IMR-90 (cell line): Measurements from ENCODE around the gene AQP12A. TPM values are rescaled to one million over a fixed set of nuclear protein-coding genes. Genes with fewer than 3 reads are reported as not detected.

Experiments
- ATAC-seq: fragments of 200-7000 bp; cut with Tn5 transposase; 2 replicates; pipeline ENCODE4 v1.9.1; 2020; ENCODE audit warnings: low read depth, mild to moderate bottlenecking, moderate library complexity
- BruUV-seq: library from RNA; stranded (reverse); fragments of 400-500 nt; replicated peaks from 2 replicates; lab custom pipeline; 2021; lab: Mats Ljungman, UMichigan
- CTCF ChIA-PET: fragments of 300-600 bp; formaldehyde crosslinking; extraction: SDS; loops from one replicate; lab custom pipeline; 2021; ENCODE audit warnings: antibody characterized with exemption; lab: Yijun Ruan, JAX
- POLR2A ChIA-PET: fragments of 300-600 bp; sonication (Branson Sonifier 250); formaldehyde crosslinking; loops from one replicate; lab custom pipeline; 2022; ENCODE audit warnings: antibody characterized with exemption; ENCODE audit not compliant: unreplicated experiment; lab: Charles Lee
- DNase-seq: peaks from one replicate; pipeline ENCODE4 v3.0.0; 2013
- H2AFZ ChIP-seq: replicated peaks from 2 replicates; pipeline ENCODE3; 2013; ENCODE audit warnings: low read length, mild to moderate bottlenecking; ENCODE audit not compliant: poor library complexity
- H2AK5ac ChIP-seq: 2 replicates; pipeline ENCODE4 v1.6.1; 2013; ENCODE audit warnings: low read depth, low read length, inconsistent platforms
- H2AK9ac ChIP-seq: replicated peaks from 2 replicates; pipeline ENCODE3; 2013; ENCODE audit warnings: mild to moderate bottlenecking, low read depth, low read length, moderate library complexity; ENCODE audit not compliant: poor library complexity
- H2BK120ac ChIP-seq: 2 replicates; pipeline ENCODE4 v1.6.1; 2013; ENCODE audit warnings: low read depth, low read length, inconsistent platforms
- H2BK15ac ChIP-seq: 3 replicates; pipeline ENCODE4 v1.6.1; 2013; ENCODE audit warnings: low read depth, low read length, inconsistent platforms
- H2BK20ac ChIP-seq: 2 replicates; pipeline ENCODE4 v1.6.1; 2013; ENCODE audit warnings: low read depth, mild to moderate bottlenecking, inconsistent platforms, low read length, moderate library complexity
- H2BK5ac ChIP-seq: 2 replicates; pipeline ENCODE4 v1.6.1; 2013; ENCODE audit warnings: mild to moderate bottlenecking, low read depth, low read length, inconsistent platforms; ENCODE audit not compliant: poor library complexity, severe bottlenecking
- H3K14ac ChIP-seq: replicated peaks from 2 replicates; pipeline ENCODE4 v1.6.1; 2013; ENCODE audit warnings: low read depth, low read length, inconsistent platforms
- H3K18ac ChIP-seq: 2 replicates; pipeline ENCODE4 v1.6.1; 2013; ENCODE audit warnings: low read depth, low read length, control low read depth
- H3K23ac ChIP-seq: 2 replicates; pipeline ENCODE4 v1.6.1; 2013; ENCODE audit warnings: low read depth, low read length, inconsistent platforms
- H3K27ac ChIP-seq: 2 replicates; pipeline ENCODE4 v1.5.1; 2013; ENCODE audit warnings: mild to moderate bottlenecking, control low read depth, low read length; ENCODE audit not compliant: insufficient read depth
- H3K27me3 ChIP-seq: 2 replicates; pipeline ENCODE4 v1.6.1; 2013; ENCODE audit warnings: low read length; ENCODE audit not compliant: control insufficient read depth, insufficient read depth
- H3K36me3 ChIP-seq: 2 replicates; pipeline ENCODE4 v1.6.1; 2013; ENCODE audit warnings: low read length, mixed read lengths; ENCODE audit not compliant: control insufficient read depth, insufficient read depth
- H3K4ac ChIP-seq: 2 replicates; pipeline ENCODE4 v1.6.1; 2013; ENCODE audit warnings: low read depth, low read length, inconsistent platforms
- H3K4me1 ChIP-seq: 2 replicates; pipeline ENCODE4 v1.6.1; 2013; ENCODE audit warnings: low read length, mixed read lengths; ENCODE audit not compliant: control insufficient read depth, insufficient read depth
- H3K4me2 ChIP-seq: 2 replicates; pipeline ENCODE4 v1.6.1; 2013; ENCODE audit warnings: low read depth, mild to moderate bottlenecking, control low read depth, low read length, moderate library complexity
- H3K4me3 ChIP-seq: 2 replicates; pipeline ENCODE4 v1.5.1; 2013; ENCODE audit warnings: low read depth, mild to moderate bottlenecking, control low read depth, low read length, moderate library complexity; ENCODE audit not compliant: insufficient read depth
- H3K56ac ChIP-seq: 2 replicates; pipeline ENCODE4 v1.6.1; 2013; ENCODE audit warnings: low read length, inconsistent platforms; ENCODE audit not compliant: insufficient read depth; ENCODE audit errors: extremely low read depth
- H3K79me1 ChIP-seq, 2 experiments: 2 replicates each; pipeline ENCODE4 v1.6.1; 2013; ENCODE audit warnings: low read length in 2 of 2, inconsistent platforms in 1 of 2, low read depth in 1 of 2
- H3K9ac ChIP-seq: 2 replicates; pipeline ENCODE4 v1.6.1; 2013; ENCODE audit warnings: low read depth, low read length, control low read depth
- H3K9me1 ChIP-seq: 2 replicates; pipeline ENCODE4 v1.6.1; 2013; ENCODE audit warnings: low read length, inconsistent platforms; ENCODE audit not compliant: insufficient read depth
- H3K9me3 ChIP-seq: 2 replicates; pipeline ENCODE4 v1.6.1; 2013; ENCODE audit warnings: low read length; ENCODE audit not compliant: control insufficient read depth, insufficient read depth
- H4K20me1 ChIP-seq: 2 replicates; pipeline ENCODE4 v1.6.1; 2013; ENCODE audit warnings: low read length, inconsistent platforms; ENCODE audit not compliant: insufficient read depth
- H4K5ac ChIP-seq: 2 replicates; pipeline ENCODE4 v1.6.1; 2013; ENCODE audit warnings: mild to moderate bottlenecking, low read depth, low read length, control low read depth
- H4K8ac ChIP-seq, 2 experiments: 2 replicates each; pipeline ENCODE4 v1.6.1; 2013; ENCODE audit warnings: low read depth in 2 of 2, low read length in 2 of 2, control low read depth in 1 of 2, inconsistent platforms in 1 of 2
- H4K91ac ChIP-seq: 2 replicates; pipeline ENCODE4 v1.6.1; 2013; ENCODE audit warnings: low read depth, low read length, inconsistent platforms; ENCODE audit not compliant: insufficient read depth
- CEBPB ChIP-seq: IDR thresholded peaks from 2 replicates; pipeline ENCODE4 v1.6.1; 2012; ENCODE audit warnings: low read depth, low read length, improper control_type of control experiment
- MAFK ChIP-seq: IDR thresholded peaks from 2 replicates; pipeline ENCODE4 v1.6.1; 2012; ENCODE audit warnings: low read depth, low read length, improper control_type of control experiment
- MAZ ChIP-seq: IDR thresholded peaks from 2 replicates; pipeline ENCODE4 v1.6.1; 2012; ENCODE audit warnings: low read depth, mild to moderate bottlenecking, low read length, improper control_type of control experiment, moderate library complexity, borderline replicate concordance
- NFE2L2 ChIP-seq: fragments of 150-350 bp; IDR thresholded peaks from 2 replicates; pipeline ENCODE4 v1.6.1; 2016; ENCODE audit warnings: low read depth, mild to moderate bottlenecking, low read length
- POLR2A ChIP-seq: IDR thresholded peaks from 2 replicates; pipeline ENCODE4 v1.6.1; 2012; ENCODE audit warnings: mild to moderate bottlenecking, low read depth, low read length
- RAD21 ChIP-seq: IDR thresholded peaks from 2 replicates; pipeline ENCODE4 v1.6.1; 2012; ENCODE audit warnings: low read length, improper control_type of control experiment
- RCOR1 ChIP-seq: IDR thresholded peaks from 2 replicates; pipeline ENCODE4 v1.6.1; 2012; ENCODE audit warnings: mild to moderate bottlenecking, low read length, improper control_type of control experiment; ENCODE audit not compliant: insufficient replicate concordance
- RFX5 ChIP-seq: IDR thresholded peaks from 2 replicates; pipeline ENCODE4 v1.8.0; 2012; ENCODE audit warnings: low read depth, mild to moderate bottlenecking, low read length, moderate library complexity
- SMC3 ChIP-seq: fragments of 150-350 bp; IDR thresholded peaks from 2 replicates; pipeline ENCODE4 v1.6.1; 2016; ENCODE audit warnings: low read depth, mild to moderate bottlenecking, antibody characterized with exemption, low read length, moderate library complexity
- WGBS, 2 experiments: methylation state at CpG; one replicate each; pipeline versions ENCODE4 v1.1.5 to v1.1.7; 2013; ENCODE audit warnings: missing lambda C conversion rate in 2 of 2; ENCODE audit not compliant: insufficient read length in 1 of 2; ENCODE audit errors: extremely low coverage in 2 of 2; 5-methylcytosine and 5-hydroxymethylcytosine counted together
- dilution Hi-C: fragments of 300-500 bp; cut with HindIII; formaldehyde crosslinking; loops from one replicate; pipeline ENCODE4 v1.14.3; 2018; ENCODE audit warnings: low sequenced_read_pairs; ENCODE audit not compliant: unreplicated experiment
- in situ Hi-C: fragments of 300-500 bp; cut with MboI; formaldehyde crosslinking; loops from 3 replicates; pipeline ENCODE4 v1.14.3; 2019; ENCODE audit warnings: low sequenced_read_pairs, inconsistent platforms, mixed read lengths
- intact Hi-C: fragments of 100-400 bp; cut with micrococcal nuclease; formaldehyde crosslinking; loops from 2 replicates; pipeline ENCODE4 v1.10.0; 2022
- polyA plus RNA-seq, 3 experiments: library from polyadenylated mRNA; depleted of rRNA; stranded (reverse); fragments of >200 nt; gene quantifications; 2 replicates each; pipeline ENCODE4 v1.2.3, GENCODE V29; 2012; ENCODE audit warnings: low replicate concordance in 1 of 3
- total RNA-seq: library from RNA; depleted of rRNA; stranded (reverse); fragments of >200 nt; gene quantifications from 2 replicates; pipeline ENCODE4 v1.2.3, GENCODE V29; 2012
- TF ChIP-seq, protein P1 (sequence below): fragments of 150-350 bp; IDR thresholded peaks from 2 replicates; pipeline ENCODE4 v1.6.1; 2016; ENCODE audit warnings: low read depth, mild to moderate bottlenecking, low read length, moderate library complexity, borderline replicate concordance
- TF ChIP-seq, protein P2 (sequence below): conservative IDR thresholded peaks from 2 replicates; pipeline ENCODE4 v1.5.1; 2012; ENCODE audit warnings: mild to moderate bottlenecking, low read depth, low read length, improper control_type of control experiment

AQP12A gene
- total and polyA plus RNA-seq, 2 of the 4 experiments (the other 2 are of a cell fraction), result not detected

DNA sequence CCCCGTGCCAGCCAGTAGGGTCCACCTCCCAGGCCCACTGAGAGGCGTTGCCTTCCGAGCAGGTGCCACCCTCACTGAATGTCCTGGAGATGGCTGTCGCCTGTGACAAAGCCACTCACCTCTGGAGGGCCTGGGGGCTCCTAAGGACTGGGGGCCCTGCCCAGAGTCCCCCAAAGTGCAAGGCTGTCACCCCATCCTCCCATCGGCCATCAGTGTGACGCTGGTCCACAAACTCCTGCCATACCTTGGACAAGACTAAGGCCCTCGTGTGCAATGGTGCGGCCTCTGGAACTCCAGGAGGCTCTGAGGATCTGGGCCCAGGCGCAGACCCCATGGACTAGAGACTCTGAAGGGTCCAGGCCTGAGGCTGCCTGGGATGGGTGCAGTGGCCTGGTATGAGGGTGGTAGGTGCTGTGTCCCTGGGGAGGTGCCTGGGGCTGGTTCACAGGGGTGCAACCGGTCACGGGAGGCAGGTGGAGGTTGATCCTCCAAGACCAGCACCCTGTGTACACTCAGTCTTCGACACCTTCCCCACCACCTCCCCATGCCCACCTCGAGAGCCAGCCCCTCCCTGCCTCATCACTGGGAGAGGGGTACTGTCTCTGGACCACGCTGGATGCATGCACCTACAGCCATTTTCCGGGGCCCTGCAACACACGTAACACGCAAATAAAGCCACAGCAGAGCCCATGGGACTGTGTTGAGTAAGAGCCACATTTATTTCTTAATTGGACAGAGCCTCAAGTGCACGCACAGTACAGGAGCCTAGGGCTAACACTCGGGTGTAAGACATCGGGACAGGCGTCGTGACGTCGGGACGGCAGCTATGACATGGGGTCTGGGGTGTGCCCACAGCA lies 21.6 kb downstream of the AQP12A start (continued):
- TF ChIP-seq RCOR1 (no peak), POLR2A (no peak)

DNA sequence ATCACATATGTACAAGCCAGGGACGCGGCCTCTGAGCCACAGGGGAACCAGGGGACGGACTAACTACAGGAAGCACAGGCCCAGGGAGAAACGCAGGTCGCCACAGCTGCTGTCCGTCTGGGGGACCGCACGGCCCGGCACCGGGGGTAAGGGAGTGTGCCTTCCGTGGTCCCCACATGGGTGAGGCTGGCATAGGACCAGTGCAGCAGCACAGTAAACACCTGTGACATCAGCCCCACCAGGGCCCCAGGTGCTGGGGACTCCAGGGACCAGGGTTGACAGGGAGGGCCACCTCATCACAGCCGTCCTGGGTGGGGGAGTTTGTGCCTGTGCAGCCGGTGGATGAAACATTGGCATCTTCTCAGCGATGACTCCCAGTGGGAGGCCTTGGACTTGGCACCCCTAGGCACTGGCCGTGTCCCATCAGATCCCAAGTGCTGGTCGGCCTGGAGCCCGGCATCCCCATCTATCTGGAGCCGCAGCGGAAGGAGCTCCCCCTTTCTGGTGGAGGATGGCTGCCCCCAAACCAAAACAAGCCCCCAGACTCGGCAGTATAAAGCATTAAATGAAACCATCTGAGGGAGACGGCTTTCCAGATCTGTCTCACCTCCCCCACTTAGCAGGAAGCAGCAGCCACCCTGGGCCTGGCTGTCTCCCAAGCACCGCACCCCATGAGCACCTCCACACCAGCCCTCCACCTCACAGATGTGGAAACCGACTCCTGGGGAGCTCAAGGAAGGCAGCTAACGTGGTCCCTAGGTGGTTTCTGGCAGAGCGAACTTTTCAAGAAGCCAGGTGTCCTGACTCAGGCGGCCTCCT lies 22.5 kb downstream of the AQP12A start:
- Histone ChIP-seq H4K8ac (no peak overlapping the region), H3K9ac (no peak overlapping the region), H4K20me1 (no peaks in the 10 kb centered on the region), H2AFZ (no peak overlapping the region), H3K4me1 (no peaks in the 10 kb centered on the region), H3K4me3 (no peak overlapping the region), H3K56ac (no peak overlapping the region), H3K27me3 (peaks cover 42% of the 10 kb centered on the region; the same call in 1 of the 2 replicates), H2BK120ac (no peak overlapping the region), H3K9me1 (no peaks in the 10 kb centered on the region), H3K36me3 (no peaks in the 10 kb centered on the region), H4K5ac (no peak overlapping the region), H2BK20ac (no peak overlapping the region), H3K9me3 (no peaks in the 10 kb centered on the region), H2AK5ac (no peak overlapping the region), H3K23ac (no peak overlapping the region), H3K27ac (no peak overlapping the region), H3K4ac (no peak overlapping the region), H3K79me1 (no peaks in the 10 kb centered on the region), H4K91ac (no peak overlapping the region), H3K14ac (no peak overlapping the region), H2BK15ac (no peak overlapping the region), H3K4me2 (no peak overlapping the region), H2AK9ac (no peak overlapping the region), H3K18ac (no peak overlapping the region), H2BK5ac (no peak overlapping the region)
- ChIA-PET CTCF (no interaction called here), POLR2A (no interaction called here)
- intact Hi-C loops (no loop called here), in situ Hi-C loops (no loop called here), dilution Hi-C loops (no loop called here)
- BruUV-seq, result no TSS peak
- DNase-seq (no peak), ATAC-seq (no peak)
- TF ChIP-seq, protein P1, sequence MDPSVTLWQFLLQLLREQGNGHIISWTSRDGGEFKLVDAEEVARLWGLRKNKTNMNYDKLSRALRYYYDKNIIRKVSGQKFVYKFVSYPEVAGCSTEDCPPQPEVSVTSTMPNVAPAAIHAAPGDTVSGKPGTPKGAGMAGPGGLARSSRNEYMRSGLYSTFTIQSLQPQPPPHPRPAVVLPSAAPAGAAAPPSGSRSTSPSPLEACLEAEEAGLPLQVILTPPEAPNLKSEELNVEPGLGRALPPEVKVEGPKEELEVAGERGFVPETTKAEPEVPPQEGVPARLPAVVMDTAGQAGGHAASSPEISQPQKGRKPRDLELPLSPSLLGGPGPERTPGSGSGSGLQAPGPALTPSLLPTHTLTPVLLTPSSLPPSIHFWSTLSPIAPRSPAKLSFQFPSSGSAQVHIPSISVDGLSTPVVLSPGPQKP, result no peak
- no peak for TF ChIP-seq CEBPB
- no peak for TF ChIP-seq MAZ
- TF ChIP-seq, protein P2, sequence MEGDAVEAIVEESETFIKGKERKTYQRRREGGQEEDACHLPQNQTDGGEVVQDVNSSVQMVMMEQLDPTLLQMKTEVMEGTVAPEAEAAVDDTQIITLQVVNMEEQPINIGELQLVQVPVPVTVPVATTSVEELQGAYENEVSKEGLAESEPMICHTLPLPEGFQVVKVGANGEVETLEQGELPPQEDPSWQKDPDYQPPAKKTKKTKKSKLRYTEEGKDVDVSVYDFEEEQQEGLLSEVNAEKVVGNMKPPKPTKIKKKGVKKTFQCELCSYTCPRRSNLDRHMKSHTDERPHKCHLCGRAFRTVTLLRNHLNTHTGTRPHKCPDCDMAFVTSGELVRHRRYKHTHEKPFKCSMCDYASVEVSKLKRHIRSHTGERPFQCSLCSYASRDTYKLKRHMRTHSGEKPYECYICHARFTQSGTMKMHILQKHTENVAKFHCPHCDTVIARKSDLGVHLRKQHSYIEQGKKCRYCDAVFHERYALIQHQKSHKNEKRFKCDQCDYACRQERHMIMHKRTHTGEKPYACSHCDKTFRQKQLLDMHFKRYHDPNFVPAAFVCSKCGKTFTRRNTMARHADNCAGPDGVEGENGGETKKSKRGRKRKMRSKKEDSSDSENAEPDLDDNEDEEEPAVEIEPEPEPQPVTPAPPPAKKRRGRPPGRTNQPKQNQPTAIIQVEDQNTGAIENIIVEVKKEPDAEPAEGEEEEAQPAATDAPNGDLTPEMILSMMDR, result no peak
- TF ChIP-seq RFX5, result no peak
- no peak for TF ChIP-seq MAFK
- no peak for TF ChIP-seq POLR2A
- TF ChIP-seq RAD21, result no peak
- no peak for TF ChIP-seq SMC3
- no peak for TF ChIP-seq NFE2L2
- no peak for TF ChIP-seq RCOR1
- 70% methylated on average over 7 of the region's 26 CpGs; no CpG with 5 or more reads in 1 of the 2 experiments for WGBS, 2 experiments
